Activated naive CD4-positive, alpha-beta T cell treated with anti-CD3 and anti-CD28 coated beads, Interleukin-2, amount 10 ng/mL, durations not matched to agents 5 hours and 36 hours (primary cell): Measurements from ENCODE around the gene DUOX1. TPM values are rescaled to one million over a fixed set of nuclear protein-coding genes. Genes with fewer than 3 reads are reported as not detected.

Experiments used
- total RNA-seq, 2 experiments: library from RNA; stranded (reverse); gene quantifications; one replicate each; pipeline ENCODE4 v1.2.3, GENCODE V29; 2021

Gene DUOX1
- not detected for total RNA-seq

DNA sequence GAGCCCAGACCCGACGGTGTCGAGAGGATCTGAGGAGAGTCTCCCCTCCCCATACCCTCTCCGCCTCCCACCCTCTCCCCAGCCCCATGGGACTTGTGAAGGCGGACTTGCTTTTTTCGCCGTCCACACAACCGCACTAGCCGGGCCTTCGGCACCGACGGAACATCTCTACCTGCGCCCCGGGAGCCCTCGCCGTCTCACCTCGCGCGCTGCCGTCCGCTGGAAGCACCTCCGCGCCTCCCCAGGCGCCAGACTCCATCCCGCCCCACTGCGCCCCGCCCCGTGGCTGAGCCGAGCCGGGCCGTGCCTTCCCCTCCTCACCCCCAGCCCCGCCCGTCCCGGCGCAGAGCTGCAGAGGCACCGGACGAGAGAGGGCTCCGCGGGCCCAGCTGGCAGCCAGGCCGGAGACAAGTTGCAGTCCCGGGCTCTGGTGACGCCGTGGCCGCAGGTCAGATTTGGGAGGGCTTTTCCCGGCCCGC, at the start of gene DUOX1, which contains the start of gene DUOXA1:
DUOX1 (plus strand) TSS at position 344 of the 479 bp plus-strand sequence. CDS start 1,973 bp downstream, outside the sequence.
DUOXA1 (minus strand) TSS at position 229 of the 479 bp plus-strand sequence. CDS start 6,865 bp downstream, outside the sequence.

DNA sequence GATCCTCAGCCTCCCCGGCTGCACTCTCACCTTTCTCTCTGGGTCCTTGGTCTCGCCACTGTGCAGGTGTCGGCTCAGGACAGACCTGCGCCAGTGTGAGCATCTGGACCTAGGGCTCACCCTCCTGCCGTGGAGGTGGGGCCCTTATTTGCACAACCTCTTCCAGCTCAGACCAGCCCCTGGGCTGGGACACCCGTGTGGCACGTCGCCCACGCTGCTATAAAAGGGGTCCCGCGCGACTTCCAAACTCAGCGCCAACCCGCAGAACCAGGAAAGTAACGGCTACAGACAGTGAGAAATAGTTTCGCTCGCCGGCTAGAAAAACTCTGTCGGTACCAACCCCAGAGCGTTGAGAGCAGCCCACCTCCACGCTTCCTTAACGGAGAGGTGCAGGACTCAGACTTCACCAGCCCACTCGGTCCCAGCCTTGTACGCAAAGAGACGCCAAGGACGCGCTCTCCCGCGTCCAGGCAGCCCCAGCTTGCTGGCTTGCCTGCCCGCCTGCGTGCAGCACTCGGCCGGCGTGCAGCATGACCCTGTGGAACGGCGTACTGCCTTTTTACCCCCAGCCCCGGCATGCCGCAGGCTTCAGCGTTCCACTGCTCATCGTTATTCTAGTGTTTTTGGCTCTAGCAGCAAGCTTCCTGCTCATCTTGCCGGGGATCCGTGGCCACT, 15.6 kb upstream of the DUOX1 start, which contains the start of the genes DUOX2 and DUOXA2:
DUOX2 (minus strand) TSS at position 97 of the 675 bp plus-strand sequence. CDS start 761 bp downstream, outside the sequence.
DUOXA2 (plus strand) TSS at position 251 of the 675 bp plus-strand sequence; CDS start at position 531, 280 bp downstream.

DNA sequence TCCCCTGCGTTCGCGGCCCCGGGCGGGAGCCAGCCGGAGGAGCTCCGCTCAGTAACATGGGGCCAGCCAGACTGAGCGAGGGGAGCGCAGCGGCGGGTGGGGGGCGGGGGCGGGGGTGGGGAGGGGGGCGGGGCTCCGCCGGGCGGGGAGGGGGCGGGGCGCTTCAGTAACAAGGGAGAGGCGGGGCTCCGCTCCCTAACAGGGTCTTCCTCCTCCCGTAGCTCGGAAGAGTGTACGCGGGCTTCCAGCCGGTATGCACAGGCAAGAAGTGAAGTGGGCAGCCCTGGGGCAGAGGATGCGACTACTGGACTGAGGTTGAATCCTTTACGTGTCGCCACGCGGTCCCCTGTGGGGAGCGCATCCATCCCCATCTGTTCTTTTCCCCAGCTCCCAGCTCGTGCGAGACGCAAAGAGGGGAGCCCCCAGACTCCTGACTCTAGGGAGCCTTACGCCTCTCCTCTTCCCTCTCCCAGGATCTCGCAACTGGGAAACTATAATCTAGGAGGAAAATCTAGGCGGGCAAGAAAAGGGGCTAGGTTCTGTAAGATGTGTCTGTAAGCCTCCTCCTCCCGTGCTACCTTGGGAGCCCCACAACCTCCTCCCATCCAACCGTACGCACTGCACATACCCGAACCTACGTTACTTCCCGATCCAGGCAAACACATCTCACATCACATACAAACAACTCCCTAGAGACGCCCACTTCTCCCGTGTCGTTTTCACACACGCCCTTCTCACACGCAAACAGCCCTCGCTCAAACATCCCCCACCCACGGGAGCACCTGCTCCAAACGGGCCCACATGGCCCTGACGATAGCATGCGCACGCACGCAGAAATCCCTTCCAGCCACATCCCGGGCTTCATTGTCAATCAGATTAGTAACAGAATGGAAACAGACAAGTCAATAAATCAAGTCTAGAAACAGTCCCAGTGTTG, 58.4 kb downstream of the DUOX1 start, which contains the start of gene SHF:
SHF (minus strand) TSS at position 73 of the 937 bp plus-strand sequence; CDS start at position 58, 15 bp downstream.

Other genes with a start within 250 kb of the DUOX1 start
- not detected for gene TERB2, start 173.3 kb upstream of the DUOX1 start, total RNA-seq
- gene SORD, start 106.8 kb upstream of the DUOX1 start, total RNA-seq = 1 to 10 TPM; 5.7 to 6.0 TPM
- not detected for gene DUOX2, start 15.8 kb upstream of the DUOX1 start, total RNA-seq
- not detected for gene DUOXA2, start 15.7 kb upstream of the DUOX1 start, total RNA-seq
- gene DUOXA1, start 115 bp upstream of the DUOX1 start, total RNA-seq = not detected
- 1 to 10 TPM; 1.1 to 1.7 TPM for gene SHF, start 58.0 kb downstream of the DUOX1 start, total RNA-seq
- gene SLC28A2, start 122.2 kb downstream of the DUOX1 start, total RNA-seq = not detected
- under 1 TPM; 0.36 to 0.81 TPM for gene GATM, start 248.6 kb downstream of the DUOX1 start, total RNA-seq